ENCODE data around the gene RERE. TPM values are rescaled to one million over a fixed set of nuclear protein-coding genes. Genes with fewer than 3 reads are reported as not detected.

RERE gene
- total RNA-seq, 1 experiment from 2014 or later: 40.6 TPM

DNA sequence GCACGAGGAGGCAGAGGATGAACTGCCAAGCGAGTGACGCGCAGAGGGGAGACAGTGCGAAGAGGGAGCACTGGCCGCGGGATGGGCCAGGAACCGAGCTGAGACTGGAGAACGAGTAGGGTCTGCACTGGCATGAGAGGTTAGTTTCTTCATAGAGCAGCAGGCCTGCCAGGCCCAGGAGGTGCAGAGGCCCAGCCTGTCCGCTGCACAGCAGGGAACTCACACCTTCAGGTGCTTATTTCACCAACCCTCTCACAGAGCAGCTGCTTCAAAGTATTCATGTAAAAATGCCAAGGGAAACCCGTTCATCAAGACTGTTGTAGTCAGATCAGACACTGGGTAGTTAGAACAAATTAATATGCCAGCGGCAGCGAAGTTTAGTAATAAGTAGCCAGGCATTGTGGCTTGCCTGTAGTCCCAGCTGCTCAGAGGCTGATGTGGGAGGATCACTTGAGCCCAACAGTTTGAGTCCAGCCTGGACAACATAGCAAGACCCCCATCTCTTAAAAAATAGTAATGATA is 355.0 kb downstream of the RERE start (continued):
- TF ChIP-seq EZH2 (IDR thresholded peaks at IDR 0.05): no peak
- TF ChIP-seq, protein P1, sequence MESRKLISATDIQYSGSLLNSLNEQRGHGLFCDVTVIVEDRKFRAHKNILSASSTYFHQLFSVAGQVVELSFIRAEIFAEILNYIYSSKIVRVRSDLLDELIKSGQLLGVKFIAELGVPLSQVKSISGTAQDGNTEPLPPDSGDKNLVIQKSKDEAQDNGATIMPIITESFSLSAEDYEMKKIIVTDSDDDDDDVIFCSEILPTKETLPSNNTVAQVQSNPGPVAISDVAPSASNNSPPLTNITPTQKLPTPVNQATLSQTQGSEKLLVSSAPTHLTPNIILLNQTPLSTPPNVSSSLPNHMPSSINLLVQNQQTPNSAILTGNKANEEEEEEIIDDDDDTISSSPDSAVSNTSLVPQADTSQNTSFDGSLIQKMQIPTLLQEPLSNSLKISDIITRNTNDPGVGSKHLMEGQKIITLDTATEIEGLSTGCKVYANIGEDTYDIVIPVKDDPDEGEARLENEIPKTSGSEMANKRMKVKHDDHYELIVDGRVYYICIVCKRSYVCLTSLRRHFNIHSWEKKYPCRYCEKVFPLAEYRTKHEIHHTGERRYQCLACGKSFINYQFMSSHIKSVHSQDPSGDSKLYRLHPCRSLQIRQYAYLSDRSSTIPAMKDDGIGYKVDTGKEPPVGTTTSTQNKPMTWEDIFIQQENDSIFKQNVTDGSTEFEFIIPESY (IDR thresholded peaks at IDR 0.05; ENCODE audit: extremely low read depth, insufficient replicate concordance, low read length): no peak
- no peak for TF ChIP-seq FOSL1 (IDR thresholded peaks at IDR 0.05; ENCODE audit: low read depth)
- TF ChIP-seq RAD21 (IDR thresholded peaks at IDR 0.05; ENCODE audit: low read depth): no peak
- no peak for TF ChIP-seq YY1 (IDR thresholded peaks at IDR 0.05; ENCODE audit: extremely low read depth, insufficient replicate concordance, low read depth, low read length)
- TF ChIP-seq, protein P2, sequence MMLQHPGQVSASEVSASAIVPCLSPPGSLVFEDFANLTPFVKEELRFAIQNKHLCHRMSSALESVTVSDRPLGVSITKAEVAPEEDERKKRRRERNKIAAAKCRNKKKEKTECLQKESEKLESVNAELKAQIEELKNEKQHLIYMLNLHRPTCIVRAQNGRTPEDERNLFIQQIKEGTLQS (IDR thresholded peaks at IDR 0.05): no peak
- TF ChIP-seq SIN3A (IDR thresholded peaks at IDR 0.05; ENCODE audit: low read depth): no peak
- no peak for TF ChIP-seq POLR2AphosphoS5 (IDR thresholded peaks at IDR 0.05; ENCODE audit: low read depth, low read length)
- no peak for TF ChIP-seq CBX3 (IDR thresholded peaks at IDR 0.05; ENCODE audit: low read depth)

DNA sequence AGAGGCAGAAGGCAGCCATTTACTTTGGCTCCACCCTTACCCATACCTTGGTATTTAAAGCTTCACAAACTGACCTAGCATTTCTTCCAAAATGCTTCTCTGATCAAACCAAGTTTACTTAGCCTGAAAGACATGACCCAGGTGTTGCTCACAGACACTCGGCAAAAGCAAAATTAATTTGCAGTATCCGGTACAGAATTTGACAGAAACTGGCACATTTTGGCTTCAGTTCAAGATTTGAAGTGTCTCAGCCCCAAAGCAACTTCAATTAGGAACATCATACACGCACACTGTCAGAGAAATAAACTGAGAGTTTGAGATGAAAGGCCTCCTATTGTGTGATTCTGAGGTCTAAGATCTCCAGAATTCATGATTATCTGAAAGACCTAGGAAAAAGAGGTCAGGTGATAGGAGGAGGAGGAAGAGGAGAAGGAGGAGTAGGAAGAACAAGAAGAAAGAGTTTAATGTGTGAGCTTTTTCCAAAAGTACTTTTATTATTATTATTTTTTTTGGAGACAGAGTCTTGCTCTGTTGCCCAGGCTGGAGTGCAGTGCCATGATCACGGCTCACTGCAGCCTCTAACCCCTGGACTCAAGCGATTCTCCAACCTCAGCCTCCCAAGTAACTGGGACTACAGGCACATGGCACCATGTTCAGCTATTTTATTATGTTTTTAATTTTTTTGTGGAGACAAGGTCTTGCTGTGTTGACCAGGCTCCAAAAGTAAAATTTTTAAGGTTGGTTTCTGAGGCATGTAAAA is 355.9 kb downstream of the RERE start:
- BruUV-seq (replicated peaks): no TSS peak
- Histone ChIP-seq H3K9me2 (ENCODE audit: insufficient read depth) (no peaks in the 10 kb centered on the region), H3K4me2 (ENCODE audit: low read length) (no peak overlapping the region), H3K4me3 (replicated peaks in 1 of 2; ENCODE audit: low read depth in 1 of 2, low read length in 2 of 2) (no peak overlapping the region), H3K27ac (ENCODE audit: low read depth, low read length) (no peak overlapping the region), H3K4me1 (ENCODE audit: control insufficient read depth in 1 of 2, insufficient read depth in 2 of 2, low read length in 2 of 2) (peaks cover 14 to 15% of the 10 kb centered on the region in 2 experiments), H3K9me3 (ENCODE audit: control insufficient read depth in 1 of 2, insufficient read depth in 1 of 2, low read depth in 1 of 2, low read length in 2 of 2) (no peaks in the 10 kb centered on the region), H4K20me1 (ENCODE audit: insufficient read depth) (no peaks in the 10 kb centered on the region), H3K79me2 (ENCODE audit: insufficient read depth, low read length) (no peaks in the 10 kb centered on the region), H3K9ac (ENCODE audit: low read length) (no peak overlapping the region), H2AFZ (ENCODE audit: low read depth, low read length, poor library complexity, severe bottlenecking) (no peak overlapping the region), H3K36me3 (ENCODE audit: control insufficient read depth in 1 of 2, insufficient read depth in 2 of 2, low read length in 2 of 2) (no peaks in the 10 kb centered on the region), H3K27me3 (ENCODE audit: insufficient read depth, low read length) (no peaks in the 10 kb centered on the region)
- RAD21 ChIA-PET (ENCODE audit: low non-redundant PET in 1 of 2, low total read pairs in 2 of 2, uncharacterized antibody in 2 of 2, unreplicated experiment in 2 of 2): interaction anchor here in 1 of 2 experiments (1.1 kb wide), 1 partner anchor 388 kb away, joined by 3 read pairs; no protein-coding TSS in a partner anchor
- CTCF ChIA-PET: no interaction called here
- intact Hi-C loops (cut with micrococcal nuclease): no loop called here
- no peak for ATAC-seq
- POLR2A ChIA-PET: no interaction called here
- DNase-seq (ENCODE audit: low read depth, low spot score): no peak
- TF ChIP-seq RAD21 (IDR thresholded peaks at IDR 0.05; ENCODE audit: low read depth) (no peak), SP1 (IDR thresholded peaks at IDR 0.05; ENCODE audit: low read depth) (no peak), EGR1 (IDR thresholded peaks at IDR 0.05; ENCODE audit: low read depth) (no peak), SIN3A (IDR thresholded peaks at IDR 0.05; ENCODE audit: low read depth) (no peak), EZH2phosphoT487 (IDR thresholded peaks at IDR 0.05; ENCODE audit: borderline replicate concordance) (no peak), TCF7L2 (IDR thresholded peaks at IDR 0.05; ENCODE audit: borderline replicate concordance, extremely low read depth, insufficient read depth, insufficient read length) (no peak), SRF (IDR thresholded peaks at IDR 0.05; ENCODE audit: low read depth) (no peak)
- TF ChIP-seq, protein P3, sequence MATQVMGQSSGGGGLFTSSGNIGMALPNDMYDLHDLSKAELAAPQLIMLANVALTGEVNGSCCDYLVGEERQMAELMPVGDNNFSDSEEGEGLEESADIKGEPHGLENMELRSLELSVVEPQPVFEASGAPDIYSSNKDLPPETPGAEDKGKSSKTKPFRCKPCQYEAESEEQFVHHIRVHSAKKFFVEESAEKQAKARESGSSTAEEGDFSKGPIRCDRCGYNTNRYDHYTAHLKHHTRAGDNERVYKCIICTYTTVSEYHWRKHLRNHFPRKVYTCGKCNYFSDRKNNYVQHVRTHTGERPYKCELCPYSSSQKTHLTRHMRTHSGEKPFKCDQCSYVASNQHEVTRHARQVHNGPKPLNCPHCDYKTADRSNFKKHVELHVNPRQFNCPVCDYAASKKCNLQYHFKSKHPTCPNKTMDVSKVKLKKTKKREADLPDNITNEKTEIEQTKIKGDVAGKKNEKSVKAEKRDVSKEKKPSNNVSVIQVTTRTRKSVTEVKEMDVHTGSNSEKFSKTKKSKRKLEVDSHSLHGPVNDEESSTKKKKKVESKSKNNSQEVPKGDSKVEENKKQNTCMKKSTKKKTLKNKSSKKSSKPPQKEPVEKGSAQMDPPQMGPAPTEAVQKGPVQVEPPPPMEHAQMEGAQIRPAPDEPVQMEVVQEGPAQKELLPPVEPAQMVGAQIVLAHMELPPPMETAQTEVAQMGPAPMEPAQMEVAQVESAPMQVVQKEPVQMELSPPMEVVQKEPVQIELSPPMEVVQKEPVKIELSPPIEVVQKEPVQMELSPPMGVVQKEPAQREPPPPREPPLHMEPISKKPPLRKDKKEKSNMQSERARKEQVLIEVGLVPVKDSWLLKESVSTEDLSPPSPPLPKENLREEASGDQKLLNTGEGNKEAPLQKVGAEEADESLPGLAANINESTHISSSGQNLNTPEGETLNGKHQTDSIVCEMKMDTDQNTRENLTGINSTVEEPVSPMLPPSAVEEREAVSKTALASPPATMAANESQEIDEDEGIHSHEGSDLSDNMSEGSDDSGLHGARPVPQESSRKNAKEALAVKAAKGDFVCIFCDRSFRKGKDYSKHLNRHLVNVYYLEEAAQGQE (IDR thresholded peaks at IDR 0.05; ENCODE audit: low read depth): no peak
- TF ChIP-seq, protein P2 (IDR thresholded peaks at IDR 0.05): no peak
- TF ChIP-seq, protein P1 (IDR thresholded peaks at IDR 0.05; ENCODE audit: extremely low read depth, insufficient replicate concordance, low read length): no peak
